ENCODE measurements around the gene THSD7B. TPM values are rescaled to one million over a fixed set of nuclear protein-coding genes. Genes with fewer than 3 reads are reported as not detected.

THSD7B gene
- total and polyA plus RNA-seq, 2 donors from 2014 or later, result 0.34 to 0.85 TPM

- Histone ChIP-seq H3K27ac (ENCODE audit: low read depth in 2 of 2, low read length in 2 of 2) (no peak overlapping the region), H3K9ac (ENCODE audit: low read length in 3 of 3) (no peak overlapping the region), H3K27me3 (ENCODE audit: control insufficient read depth, insufficient read depth, low read length) (no peaks in the 10 kb centered on the region), H3K4me1 (ENCODE audit: control insufficient read depth in 2 of 3, insufficient read depth in 2 of 3, low read depth in 1 of 3, low read length in 3 of 3) (no peaks in the 10 kb centered on the region), H3K4me3 (ENCODE audit: low read length in 3 of 3) (no peak overlapping the region), H3K36me3 (ENCODE audit: control insufficient read depth in 2 of 3, insufficient read depth in 3 of 3, low read length in 3 of 3) (no peaks in the 10 kb centered on the region), H3K9me3 (ENCODE audit: control insufficient read depth in 2 of 3, insufficient read depth in 1 of 3, low read length in 3 of 3) (no peaks in the 10 kb centered on the region)
- FAIRE-seq (no peak), DNase-seq (no peak)
- no peak for TF ChIP-seq CTCF (IDR thresholded peaks at IDR 0.05; ENCODE audit: borderline replicate concordance, extremely low read depth, insufficient read depth)
- intact Hi-C loops (cut with DNase I), result no loop called here
Measured at GRCh38 chr2:137161250-137161649, 395.9 kb downstream of the THSD7B start.

GRCh38 chr2:137165968-137166367 lies 400.6 kb downstream of the THSD7B start:
- no peak overlapping the region for H3K9ac ChIP-seq (ENCODE audit: low read length in 3 of 3)
- intact Hi-C loops (cut with DNase I), result no loop called here
- no peak for FAIRE-seq

GRCh38 chr2:137167651-137168050 lies 402.3 kb downstream of the THSD7B start:
- Histone ChIP-seq H3K4me1 (ENCODE audit: control insufficient read depth in 2 of 3, insufficient read depth in 2 of 3, low read depth in 1 of 3, low read length in 3 of 3) (peaks cover 0 to 2% (median 0%) of the 10 kb centered on the region in 3 donors), H3K36me3 (ENCODE audit: control insufficient read depth in 2 of 3, insufficient read depth in 3 of 3, low read length in 3 of 3) (no peaks in the 10 kb centered on the region), H3K27me3 (ENCODE audit: control insufficient read depth, insufficient read depth, low read length) (no peaks in the 10 kb centered on the region), H3K4me3 (ENCODE audit: low read length in 3 of 3) (no peak overlapping the region), H3K9me3 (ENCODE audit: control insufficient read depth in 2 of 3, insufficient read depth in 1 of 3, low read length in 3 of 3) (no peaks in the 10 kb centered on the region), H3K27ac (ENCODE audit: low read depth in 2 of 2, low read length in 2 of 2) (no peak overlapping the region), H3K9ac (ENCODE audit: low read length in 3 of 3) (no peak overlapping the region)
- intact Hi-C loops (cut with DNase I), result no loop called here
- no peak for DNase-seq
- FAIRE-seq, result no peak
- no peak for TF ChIP-seq CTCF (IDR thresholded peaks at IDR 0.05; ENCODE audit: borderline replicate concordance, extremely low read depth, insufficient read depth)

More at GRCh38 chr2:137165968-137166367, 400.6 kb downstream of the THSD7B start:
- no peak for TF ChIP-seq CTCF (IDR thresholded peaks at IDR 0.05; ENCODE audit: borderline replicate concordance, extremely low read depth, insufficient read depth)
- no peaks in the 10 kb centered on the region for H3K9me3 ChIP-seq (ENCODE audit: control insufficient read depth in 2 of 3, insufficient read depth in 1 of 3, low read length in 3 of 3)
- H3K36me3 ChIP-seq (ENCODE audit: control insufficient read depth in 2 of 3, insufficient read depth in 3 of 3, low read length in 3 of 3), result no peaks in the 10 kb centered on the region
- no peak for DNase-seq
- H3K27me3 ChIP-seq (ENCODE audit: control insufficient read depth, insufficient read depth, low read length), result no peaks in the 10 kb centered on the region
- H3K27ac ChIP-seq (ENCODE audit: low read depth in 2 of 2, low read length in 2 of 2), result no peak overlapping the region
- H3K4me1 ChIP-seq (ENCODE audit: control insufficient read depth in 2 of 3, insufficient read depth in 2 of 3, low read depth in 1 of 3, low read length in 3 of 3), result no peaks in the 10 kb centered on the region
- H3K4me3 ChIP-seq (ENCODE audit: low read length in 3 of 3), result no peak overlapping the region

GRCh38 chr2:137168552-137168951 lies 403.2 kb downstream of the THSD7B start:
- Histone ChIP-seq H3K36me3 (ENCODE audit: control insufficient read depth in 2 of 3, insufficient read depth in 3 of 3, low read length in 3 of 3) (no peaks in the 10 kb centered on the region), H3K4me3 (ENCODE audit: low read length in 3 of 3) (no peak overlapping the region), H3K4me1 (ENCODE audit: control insufficient read depth in 2 of 3, insufficient read depth in 2 of 3, low read depth in 1 of 3, low read length in 3 of 3) (peaks cover 0 to 2% (median 0%) of the 10 kb centered on the region in 3 donors), H3K9ac (ENCODE audit: low read length in 3 of 3) (no peak overlapping the region), H3K27me3 (ENCODE audit: control insufficient read depth, insufficient read depth, low read length) (no peaks in the 10 kb centered on the region), H3K9me3 (ENCODE audit: control insufficient read depth in 2 of 3, insufficient read depth in 1 of 3, low read length in 3 of 3) (no peaks in the 10 kb centered on the region), H3K27ac (ENCODE audit: low read depth in 2 of 2, low read length in 2 of 2) (no peak overlapping the region)
- TF ChIP-seq CTCF (IDR thresholded peaks at IDR 0.05; ENCODE audit: borderline replicate concordance, extremely low read depth, insufficient read depth), result no peak
- FAIRE-seq (no peak), DNase-seq (no peak)
- intact Hi-C loops (cut with DNase I), result no loop called here
